ENCODE measurements around the gene GPR17.

GPR17 gene

DNA sequence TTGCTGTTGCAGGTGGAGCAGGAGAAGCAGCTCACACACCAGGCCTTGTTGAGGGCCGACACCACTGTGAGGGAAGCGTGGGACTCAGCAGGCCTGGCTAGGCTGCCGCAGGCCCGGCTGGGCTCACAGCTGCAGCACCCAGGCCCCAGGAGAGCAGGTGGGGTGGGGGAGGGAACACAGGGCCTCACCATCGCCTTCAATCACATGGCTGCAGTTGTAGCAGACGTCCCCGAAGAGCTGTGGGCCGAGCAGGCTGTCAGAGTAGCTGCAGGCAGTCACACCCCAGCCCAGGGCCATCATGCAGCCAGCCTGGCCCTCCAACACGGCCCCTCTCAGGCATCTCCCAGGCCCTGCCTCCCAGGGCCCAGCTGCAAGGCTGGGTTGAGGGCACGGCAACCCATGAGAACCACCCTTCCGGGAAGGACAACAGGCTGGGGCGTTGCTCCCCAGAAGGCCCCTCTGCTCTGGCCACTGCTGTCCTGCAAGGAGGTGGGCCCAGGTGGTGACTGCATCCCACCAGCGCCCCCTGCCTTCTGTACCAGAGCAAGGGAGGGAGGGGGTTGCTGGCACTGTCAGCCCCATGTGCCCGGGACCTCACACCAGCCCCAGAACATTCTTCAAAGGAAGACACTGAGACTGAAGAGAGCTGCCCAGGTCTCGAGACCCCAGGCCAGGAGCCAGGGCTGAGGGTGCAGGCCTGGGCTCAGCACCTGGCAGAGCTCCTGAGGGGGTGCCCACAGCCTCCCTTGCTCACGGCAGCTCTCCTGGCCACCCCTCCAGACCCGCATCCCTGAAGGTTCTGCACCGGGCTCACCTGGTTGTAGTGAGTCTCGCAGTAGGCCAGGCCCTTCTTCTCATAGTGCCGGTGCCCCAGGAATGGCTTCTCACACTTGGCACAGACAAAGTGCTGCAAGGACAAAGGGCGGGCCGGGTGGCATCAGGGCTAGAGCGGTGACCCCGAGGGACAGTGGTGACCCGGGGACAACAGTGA, 5.6 kb upstream of the GPR17 start:
- Histone ChIP-seq H3K27ac (peak overlapping the region; percentile 99), H3K4me3 (ENCODE audit: low read depth in 1 of 2, low read length in 1 of 2) (peak overlapping the region; percentile 60 to 66), H3K4me1 (ENCODE audit: control insufficient read depth in 1 of 2, insufficient read depth in 1 of 2, low read depth in 1 of 2, low read length in 1 of 2) (peaks cover 55 to 65% of the 10 kb centered on the region in 2 experiments), H3K36me3 (no peaks in the 10 kb centered on the region), H3K27me3 (no peaks in the 10 kb centered on the region), H3K9me3 (no peaks in the 10 kb centered on the region)
- TF ChIP-seq, protein P1, sequence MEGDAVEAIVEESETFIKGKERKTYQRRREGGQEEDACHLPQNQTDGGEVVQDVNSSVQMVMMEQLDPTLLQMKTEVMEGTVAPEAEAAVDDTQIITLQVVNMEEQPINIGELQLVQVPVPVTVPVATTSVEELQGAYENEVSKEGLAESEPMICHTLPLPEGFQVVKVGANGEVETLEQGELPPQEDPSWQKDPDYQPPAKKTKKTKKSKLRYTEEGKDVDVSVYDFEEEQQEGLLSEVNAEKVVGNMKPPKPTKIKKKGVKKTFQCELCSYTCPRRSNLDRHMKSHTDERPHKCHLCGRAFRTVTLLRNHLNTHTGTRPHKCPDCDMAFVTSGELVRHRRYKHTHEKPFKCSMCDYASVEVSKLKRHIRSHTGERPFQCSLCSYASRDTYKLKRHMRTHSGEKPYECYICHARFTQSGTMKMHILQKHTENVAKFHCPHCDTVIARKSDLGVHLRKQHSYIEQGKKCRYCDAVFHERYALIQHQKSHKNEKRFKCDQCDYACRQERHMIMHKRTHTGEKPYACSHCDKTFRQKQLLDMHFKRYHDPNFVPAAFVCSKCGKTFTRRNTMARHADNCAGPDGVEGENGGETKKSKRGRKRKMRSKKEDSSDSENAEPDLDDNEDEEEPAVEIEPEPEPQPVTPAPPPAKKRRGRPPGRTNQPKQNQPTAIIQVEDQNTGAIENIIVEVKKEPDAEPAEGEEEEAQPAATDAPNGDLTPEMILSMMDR (IDR thresholded peaks at IDR 0.05) = peak; percentile 14

DNA sequence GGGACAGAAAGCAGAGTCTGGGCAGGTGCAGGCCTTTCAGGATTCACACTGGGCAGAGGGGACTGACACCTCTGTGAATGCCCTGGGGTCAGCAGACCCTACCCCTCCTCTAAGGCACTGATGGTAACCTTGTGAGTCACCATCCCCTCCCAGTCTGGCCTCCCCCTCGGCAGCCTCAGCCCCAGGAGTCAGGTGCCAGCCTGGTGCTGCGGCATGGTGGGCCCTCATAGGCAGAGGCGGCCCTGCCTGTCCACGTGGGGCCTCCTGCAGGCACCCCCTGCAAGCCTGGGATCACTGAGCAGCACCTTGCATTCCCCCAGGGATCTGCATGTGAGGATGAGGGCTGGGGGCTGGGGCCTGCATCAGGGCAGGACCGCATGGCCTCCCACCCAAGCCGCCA, 4.8 kb upstream of the GPR17 start:
- Histone ChIP-seq H3K36me3 (no peaks in the 10 kb centered on the region), H3K4me3 (ENCODE audit: low read depth in 1 of 2, low read length in 1 of 2) (no peak overlapping the region), H3K27me3 (no peaks in the 10 kb centered on the region), H3K27ac (peak overlapping the region; percentile 99), H3K9me3 (no peaks in the 10 kb centered on the region), H3K4me1 (ENCODE audit: control insufficient read depth in 1 of 2, insufficient read depth in 1 of 2, low read depth in 1 of 2, low read length in 1 of 2) (peaks cover 52 to 57% of the 10 kb centered on the region in 2 experiments)
- TF ChIP-seq, protein P1 (IDR thresholded peaks at IDR 0.05) = no peak

DNA sequence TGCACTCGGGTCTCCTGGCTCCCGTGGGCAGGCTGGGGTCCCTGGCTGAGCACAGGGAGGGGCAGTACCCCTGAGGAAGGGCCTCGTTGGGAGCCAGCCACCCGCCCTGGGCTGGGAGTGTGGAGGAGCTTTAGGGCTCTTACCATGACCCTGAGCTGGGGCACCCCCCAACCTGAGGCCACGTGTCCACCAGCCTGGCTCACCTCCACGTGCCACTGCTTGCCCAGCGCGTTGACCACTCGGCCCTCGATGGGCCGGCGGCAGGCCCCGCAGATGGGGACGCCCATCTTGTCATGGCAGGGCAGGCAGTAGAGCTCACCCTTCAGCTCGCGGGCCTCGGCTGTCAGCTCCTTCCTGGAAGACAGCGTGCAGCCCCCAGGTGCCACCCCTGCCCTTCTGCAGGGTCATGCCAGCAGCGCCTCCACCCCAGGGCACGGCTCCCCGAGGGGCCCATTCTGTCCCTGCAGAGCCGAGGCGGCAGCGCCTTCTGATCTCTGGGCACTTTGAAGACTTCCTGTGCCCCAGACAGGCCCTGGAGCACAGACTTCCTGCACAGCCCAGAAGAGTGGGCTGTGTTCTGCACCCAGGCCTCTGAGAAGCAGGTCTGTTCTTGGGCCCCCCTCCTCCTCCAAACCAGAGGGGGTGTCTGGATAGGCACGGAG, 4.0 kb upstream of the GPR17 start:
- Histone ChIP-seq H3K27me3 (no peaks in the 10 kb centered on the region), H3K36me3 (no peaks in the 10 kb centered on the region), H3K4me1 (ENCODE audit: control insufficient read depth in 1 of 2, insufficient read depth in 1 of 2, low read depth in 1 of 2, low read length in 1 of 2) (peaks cover 44 to 56% of the 10 kb centered on the region in 2 experiments), H3K27ac (no peak overlapping the region), H3K4me3 (ENCODE audit: low read depth in 1 of 2, low read length in 1 of 2) (no peak overlapping the region), H3K9me3 (no peaks in the 10 kb centered on the region)
- TF ChIP-seq, protein P1 (IDR thresholded peaks at IDR 0.05) = no peak

DNA sequence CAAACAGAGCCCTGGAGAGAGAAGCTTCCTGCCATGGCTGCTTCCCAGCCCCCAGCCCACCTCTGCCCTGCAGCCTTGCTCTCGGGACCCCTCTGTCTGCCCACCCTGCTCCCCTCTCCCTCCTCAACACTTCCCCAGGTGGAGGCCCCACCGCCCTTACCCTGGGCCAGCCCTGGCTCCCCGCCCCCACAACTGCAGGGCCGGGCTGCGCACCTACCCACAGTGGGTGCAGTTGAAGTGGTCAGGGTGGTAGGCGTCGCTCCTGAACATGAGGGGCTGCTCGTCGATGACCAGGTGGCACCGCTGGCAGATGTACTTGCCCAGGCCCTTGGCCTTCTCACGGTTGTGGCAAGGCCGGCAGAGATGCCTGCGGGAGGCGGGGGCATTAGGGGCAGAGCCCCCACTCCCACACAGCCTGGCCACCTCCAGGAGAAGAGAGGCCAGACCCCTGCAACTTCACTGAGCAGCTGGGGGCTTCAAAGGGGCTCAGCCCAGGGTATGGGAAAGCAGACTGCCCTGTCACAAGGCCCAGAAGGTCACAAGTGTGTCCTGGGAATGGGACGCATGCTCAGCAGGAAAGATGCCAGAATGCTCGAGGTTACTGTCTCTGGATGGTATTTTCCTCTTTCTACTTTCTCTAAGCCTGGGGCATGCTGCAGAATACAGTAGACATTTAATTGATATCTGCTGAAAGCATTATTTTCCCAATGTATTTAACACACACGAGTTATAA, 3.1 kb upstream of the GPR17 start:
- Histone ChIP-seq H3K4me3 (ENCODE audit: low read depth in 1 of 2, low read length in 1 of 2) (no peak overlapping the region), H3K36me3 (no peaks in the 10 kb centered on the region), H3K9me3 (no peaks in the 10 kb centered on the region), H3K27me3 (no peaks in the 10 kb centered on the region), H3K27ac (no peak overlapping the region), H3K4me1 (ENCODE audit: control insufficient read depth in 1 of 2, insufficient read depth in 1 of 2, low read depth in 1 of 2, low read length in 1 of 2) (peaks cover 35 to 49% of the 10 kb centered on the region in 2 experiments)
- TF ChIP-seq, protein P1 (IDR thresholded peaks at IDR 0.05) = no peak

DNA sequence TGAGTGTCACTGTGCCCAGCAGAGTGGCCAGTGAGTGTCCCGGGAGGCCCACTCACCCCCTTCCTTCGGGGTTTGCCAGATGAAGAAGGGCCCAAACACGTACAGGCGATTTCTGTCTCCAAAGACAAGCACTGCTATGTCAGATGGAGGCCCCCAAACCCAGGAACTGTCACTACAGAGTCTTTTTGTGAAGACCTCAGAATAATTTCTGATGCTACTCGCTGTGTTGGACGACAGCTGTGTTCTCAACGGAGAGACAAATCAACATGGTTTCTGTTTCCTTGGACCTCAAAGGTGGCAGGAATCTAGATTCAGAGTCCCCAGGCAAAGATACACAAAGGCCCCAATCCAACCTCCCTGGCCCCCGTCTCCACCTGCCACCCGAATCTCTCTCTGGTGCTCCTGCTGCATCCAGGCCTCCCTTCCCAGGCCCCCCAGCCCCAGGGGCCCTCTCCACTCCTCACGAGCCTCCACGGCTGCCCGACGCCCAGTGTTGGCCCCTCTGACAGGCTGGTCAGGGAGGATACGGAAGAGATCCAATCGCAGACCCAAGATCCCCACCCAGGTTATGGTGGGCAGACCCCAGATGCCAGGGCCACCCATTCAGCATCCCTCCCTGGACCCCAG, 2.4 kb upstream of the GPR17 start:
- Histone ChIP-seq H3K4me3 (ENCODE audit: low read depth in 1 of 2, low read length in 1 of 2) (no peak overlapping the region), H3K36me3 (no peaks in the 10 kb centered on the region), H3K27me3 (no peaks in the 10 kb centered on the region), H3K9me3 (no peaks in the 10 kb centered on the region), H3K27ac (no peak overlapping the region), H3K4me1 (ENCODE audit: control insufficient read depth in 1 of 2, insufficient read depth in 1 of 2, low read depth in 1 of 2, low read length in 1 of 2) (peaks cover 29 to 49% of the 10 kb centered on the region in 2 experiments)
- TF ChIP-seq, protein P1 (IDR thresholded peaks at IDR 0.05) = no peak
